ENCODE data around the gene IRF9.

Gene IRF9

DNA sequence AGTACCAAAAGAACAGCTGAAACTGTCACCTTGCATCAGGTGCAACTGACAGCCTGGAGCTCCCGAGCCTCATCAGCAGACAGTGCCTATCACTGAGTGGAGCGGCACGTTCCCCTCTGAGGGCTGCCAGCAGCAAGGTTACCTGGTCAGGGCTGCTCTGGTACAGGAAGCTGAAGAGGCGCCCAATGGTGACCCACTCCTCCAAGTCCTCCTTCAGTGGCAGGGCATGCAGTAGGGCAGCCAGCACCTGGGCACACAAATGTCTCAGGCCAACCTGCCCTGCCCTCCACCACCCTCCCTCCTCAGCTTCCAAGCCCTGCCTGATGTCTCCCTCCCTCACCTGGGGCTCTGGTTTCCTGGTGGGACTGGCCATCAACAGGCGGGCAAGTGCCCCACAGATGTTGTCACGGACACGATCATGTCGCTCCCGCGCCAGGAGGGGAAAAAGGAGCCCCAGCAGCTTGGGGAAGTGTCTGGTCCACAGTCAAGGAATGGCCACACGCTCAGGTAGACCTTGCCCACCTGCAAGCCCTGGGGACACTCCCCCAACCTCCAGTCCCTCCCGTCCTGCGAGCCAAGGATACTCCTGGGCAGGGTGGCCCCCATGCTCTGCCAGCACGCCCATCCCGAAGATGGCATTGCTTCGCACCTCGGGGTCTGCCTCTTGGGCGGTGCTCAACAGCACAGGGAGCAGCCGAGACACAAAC, 20.5 kb downstream of the IRF9 start:
- TF ChIP-seq, protein P1, sequence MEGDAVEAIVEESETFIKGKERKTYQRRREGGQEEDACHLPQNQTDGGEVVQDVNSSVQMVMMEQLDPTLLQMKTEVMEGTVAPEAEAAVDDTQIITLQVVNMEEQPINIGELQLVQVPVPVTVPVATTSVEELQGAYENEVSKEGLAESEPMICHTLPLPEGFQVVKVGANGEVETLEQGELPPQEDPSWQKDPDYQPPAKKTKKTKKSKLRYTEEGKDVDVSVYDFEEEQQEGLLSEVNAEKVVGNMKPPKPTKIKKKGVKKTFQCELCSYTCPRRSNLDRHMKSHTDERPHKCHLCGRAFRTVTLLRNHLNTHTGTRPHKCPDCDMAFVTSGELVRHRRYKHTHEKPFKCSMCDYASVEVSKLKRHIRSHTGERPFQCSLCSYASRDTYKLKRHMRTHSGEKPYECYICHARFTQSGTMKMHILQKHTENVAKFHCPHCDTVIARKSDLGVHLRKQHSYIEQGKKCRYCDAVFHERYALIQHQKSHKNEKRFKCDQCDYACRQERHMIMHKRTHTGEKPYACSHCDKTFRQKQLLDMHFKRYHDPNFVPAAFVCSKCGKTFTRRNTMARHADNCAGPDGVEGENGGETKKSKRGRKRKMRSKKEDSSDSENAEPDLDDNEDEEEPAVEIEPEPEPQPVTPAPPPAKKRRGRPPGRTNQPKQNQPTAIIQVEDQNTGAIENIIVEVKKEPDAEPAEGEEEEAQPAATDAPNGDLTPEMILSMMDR (IDR thresholded peaks at IDR 0.05) = no peak
- intact Hi-C loops (cut with DNase I; ENCODE audit: low total_unique reads) = no loop called here
- Histone ChIP-seq H3K27ac (no peak overlapping the region), H3K27me3 (no peaks in the 10 kb centered on the region), H3K4me3 (no peak overlapping the region), H3K36me3 (peaks cover 46 to 100% (median 80%) of the 10 kb centered on the region in 3 donors), H3K4me1 (no peaks in the 10 kb centered on the region), H3K9me3 (no peaks in the 10 kb centered on the region)
- no peak for DNase-seq

DNA sequence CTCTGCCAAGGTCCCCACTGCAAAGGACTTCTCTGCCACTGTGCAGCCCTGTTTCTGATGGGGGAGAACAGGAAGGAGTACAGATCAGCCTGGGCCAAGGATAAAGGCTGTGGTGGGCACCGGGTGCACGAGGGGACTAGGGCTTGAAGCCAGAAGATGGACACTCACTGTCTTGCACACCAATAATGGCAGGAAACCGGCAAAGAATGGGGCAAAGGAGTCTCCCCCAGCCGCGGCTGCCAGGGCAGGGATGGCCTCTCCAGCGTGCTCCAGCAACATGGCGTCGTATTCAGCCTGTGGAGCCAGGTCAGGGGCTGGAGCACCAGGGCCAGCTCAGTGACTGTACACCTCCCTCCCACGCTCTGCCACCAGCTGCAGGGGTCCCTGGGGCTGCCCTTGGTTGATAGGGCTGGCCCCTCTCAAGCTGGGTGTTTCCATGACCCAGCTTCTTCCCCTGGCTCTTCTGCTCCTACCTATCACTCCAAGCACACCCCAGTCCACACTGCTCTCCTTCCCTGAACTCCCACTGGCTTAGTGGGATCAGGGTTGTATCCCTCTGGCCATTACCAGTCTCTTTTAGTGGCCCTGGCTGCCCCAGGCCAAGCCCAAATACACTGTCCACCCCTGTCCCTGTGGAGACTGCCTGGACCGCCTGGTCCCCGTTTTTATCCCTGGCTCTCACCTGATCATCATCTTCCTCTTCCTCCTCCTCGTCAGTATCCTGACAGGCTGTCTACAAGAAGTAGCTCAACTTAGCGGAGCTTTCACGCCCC, 21.2 kb downstream of the IRF9 start:
- H3K4me1 ChIP-seq = peaks cover 0 to 4% (median under 1%) of the 10 kb centered on the region in 4 donors
- H3K27ac ChIP-seq = no peak overlapping the region
- no peaks in the 10 kb centered on the region for H3K9me3 ChIP-seq
- intact Hi-C loops (cut with DNase I; ENCODE audit: low total_unique reads) = no loop called here
- no peak overlapping the region for H3K4me3 ChIP-seq
- peaks cover 47 to 99% (median 78%) of the 10 kb centered on the region in 3 donors for H3K36me3 ChIP-seq
- TF ChIP-seq, protein P1 (IDR thresholded peaks at IDR 0.05) = no peak
- no peaks in the 10 kb centered on the region for H3K27me3 ChIP-seq
- DNase-seq = no peak

DNA sequence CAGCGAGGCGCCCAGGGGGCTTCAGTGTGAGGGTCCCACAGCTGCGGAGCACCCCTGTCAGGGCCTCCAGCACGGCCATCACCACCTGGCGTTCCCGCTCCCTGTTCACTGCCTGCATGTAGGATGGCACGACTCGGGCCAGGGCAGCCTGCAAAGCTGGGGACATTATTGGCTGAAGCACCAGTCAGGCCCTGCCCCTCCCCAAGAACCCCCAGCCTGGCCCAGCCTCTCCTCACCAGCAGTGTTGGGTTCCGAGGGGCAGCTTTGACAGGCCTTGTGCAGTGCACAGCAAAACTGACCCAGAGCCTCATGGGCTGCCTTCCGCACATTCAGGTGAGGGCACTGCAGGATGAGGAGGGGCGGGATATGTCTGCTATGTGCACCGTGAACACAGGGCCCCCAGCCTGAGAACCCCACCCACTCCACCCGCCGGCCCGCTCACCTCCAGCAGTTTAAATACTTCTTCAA, 22.0 kb downstream of the IRF9 start:
- TF ChIP-seq, protein P1 (IDR thresholded peaks at IDR 0.05) = no peak
- no peak for DNase-seq
- Histone ChIP-seq H3K27ac (no peak overlapping the region), H3K4me3 (no peak overlapping the region), H3K4me1 (peaks cover 0 to 11% (median 8%) of the 10 kb centered on the region in 4 donors), H3K36me3 (peaks cover 47 to 91% (median 78%) of the 10 kb centered on the region in 3 donors), H3K9me3 (no peaks in the 10 kb centered on the region), H3K27me3 (no peaks in the 10 kb centered on the region)
- intact Hi-C loops (cut with DNase I; ENCODE audit: low total_unique reads) = no loop called here

DNA sequence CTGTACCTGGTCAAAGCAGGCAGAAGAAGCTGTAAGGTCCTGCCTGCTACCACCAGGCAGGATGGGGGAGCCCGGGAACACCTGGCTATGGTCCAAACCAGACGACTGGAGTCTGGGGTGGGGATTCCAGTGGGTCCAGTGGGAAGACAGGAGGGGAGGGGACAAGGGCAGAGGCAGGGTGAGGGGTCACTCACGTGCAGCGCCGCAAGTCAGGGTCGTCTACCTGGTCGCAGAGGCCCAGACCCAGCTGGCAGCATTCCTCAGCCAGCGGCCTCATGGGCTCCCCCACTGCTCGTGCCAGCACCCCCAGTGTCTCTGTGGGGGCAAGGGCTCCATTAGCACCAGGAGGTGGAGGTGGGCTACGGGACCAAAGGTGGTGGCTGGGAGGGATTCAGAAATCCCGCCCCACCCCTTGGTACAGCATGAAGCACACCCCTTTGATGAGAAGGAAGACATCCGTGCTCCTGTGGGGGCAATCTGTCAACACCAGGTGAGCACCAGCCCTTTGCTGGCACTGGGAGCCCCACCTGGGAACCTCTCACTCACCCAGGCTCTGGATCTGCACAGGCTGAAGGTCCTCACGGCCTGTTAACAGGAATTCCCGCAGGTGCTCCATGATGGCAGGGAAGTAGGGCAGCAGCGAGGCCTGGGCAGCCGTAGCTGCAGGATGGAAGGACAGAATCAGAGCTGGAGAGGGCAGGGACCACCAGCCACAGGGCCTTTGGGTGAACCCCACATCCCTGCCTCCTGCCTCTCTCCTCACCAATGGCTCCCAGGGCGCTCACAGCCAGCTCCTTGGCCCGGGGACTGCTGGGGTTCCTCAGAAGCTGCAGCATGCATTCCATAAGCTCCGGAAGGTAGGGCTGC, 23.3 kb downstream of the IRF9 start:
- peaks cover 47 to 79% (median 71%) of the 10 kb centered on the region in 3 donors for H3K36me3 ChIP-seq
- DNase-seq = no peak
- TF ChIP-seq, protein P1 (IDR thresholded peaks at IDR 0.05) = no peak

DNA sequence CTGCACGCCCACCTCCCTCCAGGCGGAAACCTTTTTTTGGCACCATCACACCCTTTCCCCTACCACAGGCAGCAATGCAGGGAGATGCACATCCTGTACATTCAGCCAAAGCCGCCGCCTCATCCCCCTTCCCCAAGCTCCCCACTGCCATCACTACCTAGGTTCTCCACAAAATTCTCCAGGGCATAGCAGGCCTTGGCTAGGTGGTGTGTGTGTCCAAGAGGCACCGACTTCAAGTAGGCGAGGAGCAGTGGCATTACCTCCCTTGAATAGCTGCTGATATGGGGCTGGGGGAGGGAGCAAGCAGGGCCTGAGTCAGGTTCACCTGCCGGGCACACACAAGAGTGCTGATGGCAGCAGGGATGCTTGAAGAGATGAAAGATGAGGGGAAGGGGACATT, 24.0 kb downstream of the IRF9 start:
- no peak overlapping the region for H3K27ac ChIP-seq
- no peak for DNase-seq
- no peaks in the 10 kb centered on the region for H3K9me3 ChIP-seq
- TF ChIP-seq, protein P1 (IDR thresholded peaks at IDR 0.05) = no peak
- no peak overlapping the region for H3K4me3 ChIP-seq
- peaks cover 0 to 24% (median 17%) of the 10 kb centered on the region in 4 donors for H3K4me1 ChIP-seq
- intact Hi-C loops (cut with DNase I; ENCODE audit: low total_unique reads) = loop anchor here (5.0 kb wide), 1 partner anchor 38 kb away; the partner anchor contains the start of genes PSME2 and RNF31
- H3K36me3 ChIP-seq = peaks cover 47 to 79% (median 65%) of the 10 kb centered on the region in 3 donors
- H3K27me3 ChIP-seq = no peaks in the 10 kb centered on the region

More for the DNA sequence above, 23.3 kb downstream of the IRF9 start:
- Histone ChIP-seq H3K4me3 (no peak overlapping the region), H3K9me3 (no peaks in the 10 kb centered on the region), H3K27ac (no peak overlapping the region), H3K27me3 (no peaks in the 10 kb centered on the region), H3K4me1 (peaks cover 0 to 20% (median 16%) of the 10 kb centered on the region in 4 donors)
- intact Hi-C loops (cut with DNase I; ENCODE audit: low total_unique reads) = no loop called here

Measured in tibial artery (tissue), 4 donors.